Measurements from ENCODE around the gene BIN1.
A peak's percentile ranks its signal among the peaks of the same experiment; 100 is the strongest.

BIN1 gene

GRCh38 chr2:127104881-127105655, 1.9 kb downstream of the BIN1 start:
- no peak for DNase-seq (ENCODE audit: low read depth)

GRCh38 chr2:127104166-127104660, 2.7 kb downstream of the BIN1 start:
- no peak for DNase-seq (ENCODE audit: low read depth)

GRCh38 chr2:127103243-127104165, 3.5 kb downstream of the BIN1 start:
- no peak for DNase-seq (ENCODE audit: low read depth)

DNA sequence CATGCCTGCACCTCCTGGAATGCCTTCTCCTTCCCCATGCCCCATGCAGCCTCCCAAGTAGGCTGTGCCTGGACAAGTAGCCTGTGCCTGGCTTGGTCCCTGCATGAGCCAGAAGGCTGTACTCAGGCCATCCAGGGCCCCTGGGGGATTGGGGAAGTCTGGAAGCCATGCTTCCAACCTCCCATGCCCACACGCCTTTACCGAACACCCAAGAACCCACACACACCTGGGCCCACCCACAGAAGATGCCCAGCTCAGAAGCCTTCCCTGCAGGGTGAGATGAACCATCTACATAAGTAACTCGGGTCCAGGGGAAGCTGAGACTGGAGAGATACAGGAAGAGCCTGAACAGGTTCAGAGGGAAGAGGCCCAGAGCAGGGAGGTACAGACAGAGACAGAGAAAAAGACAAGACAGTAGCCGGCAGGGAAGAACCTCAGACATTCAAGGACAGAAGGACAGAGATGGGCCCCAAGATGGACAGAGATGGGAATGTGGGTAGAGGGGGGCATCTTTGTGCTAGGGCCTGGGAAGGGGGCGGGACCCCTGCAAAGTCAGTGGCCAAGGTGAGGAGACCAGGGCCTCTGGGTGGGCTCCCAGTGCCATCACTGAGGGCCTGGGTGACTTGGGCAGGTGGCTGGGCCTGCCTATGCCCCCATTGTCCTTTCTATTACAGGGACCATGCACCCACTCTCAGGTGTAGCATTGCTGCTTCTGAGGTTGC, 4.3 kb downstream of the BIN1 start:
- no peak for DNase-seq (ENCODE audit: low read depth)

GRCh38 chr2:127101756-127102477, 5.0 kb downstream of the BIN1 start:
- DNase-seq (ENCODE audit: low read depth), result no peak

DNA sequence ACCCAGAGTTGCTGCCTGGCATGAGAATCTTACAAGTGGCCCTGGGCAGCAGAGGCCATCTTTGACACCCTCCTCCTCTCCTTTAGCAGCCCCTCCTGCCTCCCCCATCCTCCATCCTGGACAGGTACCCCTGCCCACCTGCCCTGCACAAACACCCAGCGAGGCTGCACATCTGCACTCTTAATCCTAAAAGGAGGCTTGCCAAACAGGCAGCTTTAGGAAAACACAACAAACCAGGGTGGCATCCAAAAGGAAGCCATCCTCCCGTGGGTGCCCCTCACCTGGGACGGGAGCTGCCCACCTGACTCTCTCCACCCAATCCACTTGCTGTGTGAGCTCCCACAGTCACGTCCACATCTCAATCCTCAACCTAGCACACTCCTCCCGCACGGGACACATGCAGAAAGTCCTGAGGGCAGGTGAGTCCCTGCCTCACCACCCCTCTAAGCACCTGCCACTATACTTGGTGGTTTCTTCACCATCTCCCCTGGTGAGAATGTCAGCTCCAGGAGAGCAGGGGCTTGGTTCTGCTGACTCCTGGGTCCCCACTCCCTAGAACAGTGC, 5.8 kb downstream of the BIN1 start:
- no peak for DNase-seq (ENCODE audit: low read depth)

DNA sequence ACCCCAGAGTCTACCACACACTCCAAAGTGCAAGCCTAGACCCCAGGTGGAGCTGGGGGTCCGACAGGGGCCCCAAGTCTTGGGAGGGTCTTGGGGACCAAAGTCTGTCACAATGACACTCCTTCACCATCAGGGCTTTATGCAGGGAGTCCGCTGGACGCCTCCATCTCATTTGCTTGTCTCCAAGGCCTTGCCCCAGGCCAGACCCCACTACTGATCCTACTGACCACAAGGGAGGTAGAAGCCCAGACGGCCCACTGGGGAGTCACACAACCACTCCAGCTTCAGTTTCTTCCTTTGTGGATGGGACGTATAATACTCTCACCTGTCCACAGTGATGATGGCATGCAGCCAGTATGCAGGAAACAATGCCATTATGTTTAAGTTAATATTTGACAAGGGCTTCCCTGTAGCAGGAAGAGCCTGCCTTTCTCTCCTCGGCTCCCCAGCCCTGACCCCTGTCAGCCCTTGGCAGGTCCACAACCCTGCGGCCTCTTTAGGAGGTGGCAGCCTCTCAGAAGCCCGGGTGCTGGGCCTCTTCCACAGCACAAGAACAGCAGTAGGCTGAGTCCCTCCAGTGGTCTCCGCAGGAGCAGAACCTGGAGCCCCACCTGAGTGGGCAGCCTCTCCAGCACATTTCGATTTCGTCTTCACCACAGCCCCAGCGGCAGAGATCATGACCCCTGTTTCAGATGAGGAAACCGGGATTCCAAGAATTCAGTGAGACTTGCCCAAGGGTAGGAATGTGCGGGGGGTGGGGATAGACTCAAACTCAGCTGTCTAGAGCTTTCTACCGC, 6.5 kb downstream of the BIN1 start:
- DNase-seq (ENCODE audit: low read depth), result no peak

DNA sequence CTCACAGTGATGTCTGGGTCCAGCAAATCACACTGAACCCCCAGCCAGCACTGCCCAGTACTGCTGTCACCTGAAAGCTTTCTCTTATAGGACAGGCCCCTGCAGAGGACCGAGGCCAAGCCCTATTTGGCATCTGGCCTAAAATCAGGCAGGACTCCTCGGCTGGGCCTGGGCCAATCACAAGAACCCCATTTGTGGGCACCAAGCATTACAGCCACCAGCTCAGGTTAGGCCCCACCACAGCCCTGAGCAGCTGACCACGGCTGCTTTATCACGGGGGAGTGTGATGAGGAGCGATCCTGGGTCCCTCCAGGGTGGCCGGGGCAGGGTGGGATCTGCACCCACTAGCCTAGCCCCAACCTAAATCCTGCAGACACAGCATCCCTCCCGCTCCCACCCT, 8.2 kb downstream of the BIN1 start:
- no peak for DNase-seq (ENCODE audit: low read depth)

GRCh38 chr2:127097841-127098651, 8.9 kb downstream of the BIN1 start:
- no peak for DNase-seq (ENCODE audit: low read depth)

GRCh38 chr2:127097471-127097765, 9.5 kb downstream of the BIN1 start:
- no peak for DNase-seq (ENCODE audit: low read depth)

- DNase-seq (ENCODE audit: low read depth), result no peak
Observed at GRCh38 chr2:127096718-127097470, 10.1 kb downstream of the BIN1 start.

- no peak for DNase-seq (ENCODE audit: low read depth)
Observed at GRCh38 chr2:127096280-127096679, 10.7 kb downstream of the BIN1 start.

DNA sequence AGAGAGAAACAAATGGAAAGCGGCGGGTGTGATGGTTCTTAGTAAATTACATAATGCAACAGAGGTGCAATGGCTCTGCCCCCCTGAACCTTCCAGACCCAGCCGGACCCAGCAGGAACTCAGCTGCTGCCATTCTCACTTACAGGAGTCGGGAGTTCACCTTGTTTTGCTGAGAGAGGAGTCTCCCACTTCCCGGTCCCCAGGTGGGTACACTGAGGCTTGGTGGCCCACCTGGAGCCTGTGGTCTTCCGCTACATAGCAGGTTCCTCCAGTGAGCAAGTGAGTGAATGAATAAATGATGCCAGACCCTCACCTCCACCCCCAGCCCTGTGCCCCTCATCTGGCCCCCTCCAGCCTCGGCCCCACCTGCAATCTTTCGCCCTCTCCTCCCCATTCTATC, 11.2 kb downstream of the BIN1 start:
- DNase-seq (ENCODE audit: low read depth), result no peak

GRCh38 chr2:127095367-127095641, 11.7 kb downstream of the BIN1 start:
- no peak for DNase-seq (ENCODE audit: low read depth)

GRCh38 chr2:127094509-127095366, 12.2 kb downstream of the BIN1 start:
- peak; percentile 61 for DNase-seq (ENCODE audit: low read depth)

- no peak for DNase-seq (ENCODE audit: low read depth)
Observed at GRCh38 chr2:127093648-127094210, 13.2 kb downstream of the BIN1 start.

DNA sequence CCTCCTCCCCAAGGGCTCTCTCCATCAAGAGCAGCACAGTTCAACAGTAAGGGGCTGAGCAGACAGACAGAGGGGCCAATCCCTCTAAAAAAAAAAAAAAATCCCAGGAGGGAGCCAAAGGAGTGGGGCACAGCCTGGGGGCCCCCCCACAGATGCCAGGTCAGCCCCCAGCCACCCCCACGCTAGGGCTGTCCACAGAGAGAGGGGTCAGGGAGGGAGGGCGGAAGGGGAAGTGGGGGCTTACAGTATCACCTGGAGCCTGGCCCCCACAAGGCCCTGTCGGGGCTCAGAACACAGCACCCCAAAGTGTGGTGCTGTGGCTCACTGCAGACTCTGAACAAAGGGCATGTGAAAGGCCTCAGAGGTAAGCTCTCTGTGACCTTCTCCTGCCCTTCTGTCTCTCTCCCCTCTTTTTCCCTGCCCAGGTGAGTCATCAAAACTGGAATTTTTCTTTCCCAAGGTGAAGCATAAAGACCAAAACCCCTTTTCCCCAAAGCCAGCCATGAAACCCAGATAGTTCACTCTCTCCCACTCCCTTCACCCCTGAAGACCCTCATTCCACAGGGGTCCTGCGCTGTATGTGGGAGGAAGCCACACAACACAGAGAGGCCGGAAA, 13.9 kb downstream of the BIN1 start:
- no peak for DNase-seq (ENCODE audit: low read depth)

DNA sequence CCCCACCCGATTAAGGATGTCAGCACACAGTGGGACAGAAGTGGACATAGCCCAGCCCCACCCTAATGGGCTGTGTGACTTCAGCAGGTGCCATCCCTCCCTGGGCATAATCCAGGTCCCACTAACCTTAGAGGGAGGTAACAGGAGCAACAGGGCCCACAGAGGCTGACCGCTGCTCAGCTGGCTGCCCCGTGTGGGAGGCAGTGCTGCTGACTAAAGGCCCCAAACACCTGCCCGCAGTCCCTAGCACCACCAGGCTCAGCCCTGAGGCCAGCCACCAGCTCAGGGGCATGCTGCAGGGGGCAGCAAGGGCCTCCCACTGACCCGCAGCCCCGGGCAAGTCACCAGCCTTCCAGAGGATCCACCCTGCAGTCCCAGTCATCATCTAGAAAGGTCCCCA, 14.6 kb downstream of the BIN1 start:
- DNase-seq (ENCODE audit: low read depth), result no peak
